C4-2B (cell line): ENCODE data around the gene THEMIS.
"Not testable (repeated sequence)": the region's sequence is repeated elsewhere in the genome, so short reads cannot be mapped to it uniquely, and the experiment has no call there.

Experiments used
- H3K27ac ChIP-seq: fragments of 450-650 bp; 2 replicates; pipeline ENCODE4 v1.5.1; 2017
- CTCF ChIP-seq: fragments of 450-650 bp; conservative IDR thresholded peaks from 2 replicates; pipeline ENCODE4 v1.5.1; 2017; ENCODE audit warnings: mild to moderate bottlenecking
- ZFX ChIP-seq: fragments of 450-650 bp; IDR thresholded peaks from 2 replicates; pipeline ENCODE4 v1.6.1; 2017

Gene THEMIS

GRCh38 chr6:127710668-127711067 lies 190.2 kb downstream of the THEMIS start:
- no peak overlapping the region for H3K27ac ChIP-seq
- no peak for TF ChIP-seq ZFX
- TF ChIP-seq CTCF = no peak

- H3K27ac ChIP-seq = no peak overlapping the region
- no peak for TF ChIP-seq CTCF
Measured at GRCh38 chr6:127706216-127706615, 194.6 kb downstream of the THEMIS start.

GRCh38 chr6:127695108-127695507 lies 205.8 kb downstream of the THEMIS start:
- no peak overlapping the region for H3K27ac ChIP-seq
- TF ChIP-seq CTCF (no peak), ZFX (no peak)

- no peak for TF ChIP-seq CTCF
- TF ChIP-seq ZFX = no peak
- H3K27ac ChIP-seq = no peak overlapping the region
Measured at GRCh38 chr6:127691146-127691545, 209.7 kb downstream of the THEMIS start.

GRCh38 chr6:127690588-127690987 lies 210.3 kb downstream of the THEMIS start:
- no peak overlapping the region for H3K27ac ChIP-seq
- TF ChIP-seq ZFX (no peak), CTCF (no peak)

- TF ChIP-seq CTCF = peak; percentile 77
- TF ChIP-seq ZFX = no peak
Measured at GRCh38 chr6:127690092-127690491, 210.8 kb downstream of the THEMIS start.

GRCh38 chr6:127687490-127687889 lies 213.4 kb downstream of the THEMIS start:
- H3K27ac ChIP-seq = not testable (repeated sequence)

More at GRCh38 chr6:127690092-127690491, 210.8 kb downstream of the THEMIS start:
- no peak overlapping the region for H3K27ac ChIP-seq

- TF ChIP-seq ZFX (no peak), CTCF (no peak)
- H3K27ac ChIP-seq = no peak overlapping the region
Measured at GRCh38 chr6:127686084-127686483, 214.8 kb downstream of the THEMIS start.
